Endothelial cell (in vitro differentiated cells): ENCODE data around the gene ATAD3B. TPM values are rescaled to one million over a fixed set of nuclear protein-coding genes. Genes with fewer than 3 reads are reported as not detected.

Source experiments
- DNase-seq: peaks from one replicate; pipeline ENCODE4 v3.0.0; 2021; ENCODE audit warnings: low spot score
- H3K27ac Mint-ChIP-seq: one replicate; pipeline ENCODE4 v1.8.0; 2021; ENCODE audit warnings: mixed read lengths, inconsistent platforms; ENCODE audit not compliant: unreplicated experiment
- H3K27me3 Mint-ChIP-seq: one replicate; pipeline ENCODE4 v1.8.0; 2021; ENCODE audit warnings: mild to moderate bottlenecking, moderate library complexity, mixed read lengths, inconsistent platforms; ENCODE audit not compliant: unreplicated experiment
- H3K36me3 Mint-ChIP-seq: one replicate; pipeline ENCODE4 v1.8.0; 2021; ENCODE audit warnings: mild to moderate bottlenecking, low read depth, mixed read lengths, inconsistent platforms; ENCODE audit not compliant: unreplicated experiment
- H3K4me1 Mint-ChIP-seq: one replicate; pipeline ENCODE4 v1.8.0; 2021; ENCODE audit warnings: mild to moderate bottlenecking, mixed read lengths, inconsistent platforms; ENCODE audit not compliant: unreplicated experiment
- H3K4me3 Mint-ChIP-seq: one replicate; pipeline ENCODE4 v1.8.0; 2021; ENCODE audit warnings: mild to moderate bottlenecking, mixed read lengths, inconsistent platforms; ENCODE audit not compliant: unreplicated experiment
- H3K9me3 Mint-ChIP-seq: one replicate; pipeline ENCODE4 v1.8.0; 2021; ENCODE audit warnings: mixed read lengths, inconsistent platforms; ENCODE audit not compliant: unreplicated experiment
- CTCF ChIP-seq: fragments of 200-600 bp; sonication (generic); IDR thresholded peaks from one replicate; pipeline ENCODE4 v1.5.0; 2021; ENCODE audit warnings: antibody characterized with exemption; ENCODE audit not compliant: unreplicated experiment
- total RNA-seq: library from RNA; stranded (reverse); fragmentation: NEBNext Ultra II Directional; extraction: Animal tissue kit (Norgen Biotek cat#: 25700); gene quantifications from one replicate; pipeline ENCODE4 v1.2.1, GENCODE V29; 2021; ENCODE audit not compliant: unreplicated experiment

The ATAD3B gene
- total RNA-seq, 1 donor from 2014 or later, result 27.2 TPM

GRCh38 chr1:1430992-1431844, 40.3 kb upstream of the ATAD3B start:
- TF ChIP-seq CTCF, result no peak
- Mint-ChIP-seq H3K4me1 (peaks cover 26% of the 10 kb centered on the region), H3K27ac (peak overlapping the region; percentile 38), H3K27me3 (peaks cover 12% of the 10 kb centered on the region), H3K36me3 (peaks cover 4% of the 10 kb centered on the region), H3K9me3 (no peaks in the 10 kb centered on the region), H3K4me3 (no peak overlapping the region)
- no peak for DNase-seq

GRCh38 chr1:1431845-1432273, 39.7 kb upstream of the ATAD3B start:
- no peak for TF ChIP-seq CTCF
- H3K4me3 Mint-ChIP-seq, result no peak overlapping the region
- H3K4me1 Mint-ChIP-seq, result peaks cover 26% of the 10 kb centered on the region
- H3K27ac Mint-ChIP-seq, result peak overlapping the region; percentile 38
- H3K9me3 Mint-ChIP-seq, result no peaks in the 10 kb centered on the region
- H3K36me3 Mint-ChIP-seq, result peaks cover 4% of the 10 kb centered on the region
- peaks cover 12% of the 10 kb centered on the region for H3K27me3 Mint-ChIP-seq
- DNase-seq, result no peak

DNA sequence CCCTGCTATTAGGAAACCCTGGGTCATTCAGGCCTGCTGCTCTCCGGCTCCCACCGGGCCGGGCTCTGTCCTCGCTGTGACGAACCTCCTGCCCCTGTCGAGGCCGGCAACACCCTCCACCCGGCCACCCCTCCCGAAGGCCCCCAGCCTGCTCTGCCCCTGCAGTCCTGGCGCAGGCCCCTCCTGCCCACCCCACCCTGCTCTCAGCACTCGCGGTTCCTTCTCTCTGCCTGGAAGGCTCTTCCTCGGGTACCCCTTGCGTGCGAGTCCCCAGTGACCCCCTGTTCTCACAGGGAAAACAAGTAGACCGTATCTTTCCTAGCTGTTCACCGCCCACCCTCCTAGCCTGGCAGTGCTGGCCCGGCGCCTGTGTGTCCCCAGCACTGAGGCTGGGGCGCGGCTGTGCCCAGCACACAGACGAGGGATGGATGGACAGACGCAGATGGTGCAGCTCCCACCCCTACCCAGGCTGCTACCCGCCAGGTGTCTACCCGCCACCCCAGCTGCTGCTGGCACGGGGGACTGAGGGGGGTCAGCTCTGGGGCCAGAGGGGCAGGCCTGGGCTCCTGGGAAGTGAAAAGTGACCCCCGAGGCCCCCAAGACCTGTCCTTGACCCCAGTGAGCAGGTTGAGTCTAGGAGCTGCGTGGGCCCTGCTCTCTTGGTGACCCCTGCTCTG, 39.2 kb upstream of the ATAD3B start:
- Mint-ChIP-seq H3K9me3 (no peaks in the 10 kb centered on the region), H3K36me3 (peaks cover 4% of the 10 kb centered on the region), H3K27me3 (peaks cover 12% of the 10 kb centered on the region), H3K27ac (peak overlapping the region; percentile 61), H3K4me3 (no peak overlapping the region), H3K4me1 (peaks cover 26% of the 10 kb centered on the region)
- no peak for TF ChIP-seq CTCF
- no peak for DNase-seq

GRCh38 chr1:1432951-1433803, 38.4 kb upstream of the ATAD3B start:
- DNase-seq, result peak; percentile 54
- TF ChIP-seq CTCF, result no peak
- Mint-ChIP-seq H3K4me1 (peaks cover 26% of the 10 kb centered on the region), H3K36me3 (peaks cover 4% of the 10 kb centered on the region), H3K27me3 (peaks cover 12% of the 10 kb centered on the region), H3K9me3 (no peaks in the 10 kb centered on the region), H3K4me3 (no peak overlapping the region), H3K27ac (peak overlapping the region; percentile 74)
